Panc1 (cell line): ENCODE data around the gene TNFRSF25.

Experiments
- CTCF ChIP-seq: fragments of 450-650 bp; IDR thresholded peaks from 2 replicates; pipeline ENCODE4 v1.5.1; 2017; ENCODE audit warnings: mild to moderate bottlenecking
- POLR2AphosphoS5 ChIP-seq: IDR thresholded peaks from 2 replicates; pipeline ENCODE4 v1.6.1; 2012; ENCODE audit warnings: mild to moderate bottlenecking, low read depth, low read length, moderate library complexity
- SIN3A ChIP-seq: IDR thresholded peaks from 2 replicates; pipeline ENCODE4 v1.6.1; 2012; ENCODE audit warnings: low read depth, mild to moderate bottlenecking, low read length, moderate library complexity, borderline replicate concordance; ENCODE audit not compliant: insufficient read depth

- TF ChIP-seq CTCF (no peak), POLR2AphosphoS5 (no peak), SIN3A (no peak)
These were observed 45.4 kb downstream of the TNFRSF25 start for GRCh38 chr1:6420454-6421042.
